ENCODE measurements around the gene TRIM59.
A peak's percentile ranks its signal among the peaks of the same experiment; 100 is the strongest.

The TRIM59 gene

DNA sequence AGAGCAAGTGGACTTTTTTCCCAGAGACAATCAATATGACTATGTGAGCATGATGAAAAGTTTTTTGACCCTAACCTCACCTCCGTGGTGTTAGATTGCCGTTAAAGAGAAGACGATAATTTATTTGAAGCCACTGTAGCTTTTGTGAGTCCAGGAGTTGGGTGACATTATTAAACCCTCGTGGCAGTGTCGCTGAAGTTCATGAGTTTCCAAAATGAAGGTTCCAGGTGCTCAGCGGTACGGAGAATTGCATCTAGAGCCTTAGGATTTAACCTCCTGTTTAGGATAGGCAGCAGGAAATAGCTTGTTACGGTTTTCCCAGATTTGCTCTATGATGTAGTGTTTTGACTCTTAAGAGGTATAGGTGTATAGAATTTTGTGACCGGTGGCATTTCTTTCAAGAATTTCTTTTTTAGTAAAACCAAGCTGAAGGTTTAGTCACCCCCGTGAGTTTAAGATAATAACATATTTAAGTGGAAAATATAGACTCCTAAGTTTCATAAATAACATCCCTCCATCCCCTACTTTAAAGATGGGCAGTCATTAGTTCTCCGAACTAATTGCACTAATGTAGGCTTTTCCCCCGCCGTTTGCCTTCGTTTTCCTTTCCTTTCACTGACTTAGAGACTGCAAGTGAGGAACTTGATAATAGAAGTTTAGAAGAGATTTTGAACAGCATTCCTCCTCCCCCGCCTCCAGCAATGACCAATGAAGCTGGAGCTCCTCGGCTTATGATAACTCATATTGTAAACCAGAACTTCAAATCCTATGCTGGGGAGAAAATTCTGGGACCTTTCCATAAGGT lies 48.1 kb downstream of the TRIM59 start:
- Histone ChIP-seq H3K4me3 (ENCODE audit: control insufficient read depth in 1 of 7, extremely low read depth in 1 of 7, insufficient read depth in 4 of 7, low read depth in 2 of 7, low read length in 6 of 7) (peak overlapping the region in 6 of 7 experiments; percentile 88 to 99 (median 98)), H3K27ac (ENCODE audit: insufficient read depth in 1 of 2, low read depth in 1 of 2, low read length in 2 of 2, poor library complexity in 1 of 2, severe bottlenecking in 2 of 2) (peak overlapping the region; percentile 86 to 95), H3K4me1 (ENCODE audit: control extremely low read depth in 1 of 4, control insufficient read depth in 4 of 4, insufficient read depth in 4 of 4, low read length in 3 of 4) (peaks cover 26 to 54% (median 37%) of the 10 kb centered on the region in 4 experiments), H3K36me3 (ENCODE audit: control insufficient read depth in 4 of 4, insufficient read depth in 4 of 4, low read length in 3 of 4) (peaks cover 0 to 23% (median 3%) of the 10 kb centered on the region in 4 experiments), H3K27me3 (replicated peaks in 2 of 5; ENCODE audit: control insufficient read depth in 4 of 5, insufficient read depth in 5 of 5, low read length in 4 of 5) (no peaks in the 10 kb centered on the region), H3K9me3 (ENCODE audit: control extremely low read depth in 1 of 5, control insufficient read depth in 4 of 5, insufficient read depth in 2 of 5, low read depth in 1 of 5, low read length in 4 of 5) (no peaks in the 10 kb centered on the region)
- WGBS (ENCODE audit: insufficient coverage) = 5% methylated on average over 8 of the region's 16 CpGs
- POLR2A ChIA-PET = no interaction called here
- peak; percentile 40 to 64 (median 56) for DNase-seq
- CTCF ChIA-PET = interaction anchor here (1.6 to 4.6 kb wide), 2 partner anchors 11 to 14 kb away, joined by 3 to 22 read pairs; no protein-coding TSS in a partner anchor

- H3K9me3 ChIP-seq (ENCODE audit: control extremely low read depth in 1 of 5, control insufficient read depth in 4 of 5, insufficient read depth in 2 of 5, low read depth in 1 of 5, low read length in 4 of 5) = no peaks in the 10 kb centered on the region
- H3K4me1 ChIP-seq (ENCODE audit: control extremely low read depth in 1 of 4, control insufficient read depth in 4 of 4, insufficient read depth in 4 of 4, low read length in 3 of 4) = peaks cover 26 to 52% (median 37%) of the 10 kb centered on the region in 4 experiments
- H3K27me3 ChIP-seq (replicated peaks in 2 of 5; ENCODE audit: control insufficient read depth in 4 of 5, insufficient read depth in 5 of 5, low read length in 4 of 5) = no peaks in the 10 kb centered on the region
- H3K36me3 ChIP-seq (ENCODE audit: control insufficient read depth in 4 of 4, insufficient read depth in 4 of 4, low read length in 3 of 4) = peaks cover 0 to 16% (median 1%) of the 10 kb centered on the region in 4 experiments
- DNase-seq = no peak
- ChIA-PET POLR2A (no interaction called here), CTCF (interaction anchor here (1.6 to 4.6 kb wide), 2 partner anchors 12 to 15 kb away, joined by 3 to 22 read pairs; no protein-coding TSS in a partner anchor)
- peak overlapping the region; percentile 86 to 95 for H3K27ac ChIP-seq (ENCODE audit: insufficient read depth in 1 of 2, low read depth in 1 of 2, low read length in 2 of 2, poor library complexity in 1 of 2, severe bottlenecking in 2 of 2)
- peak overlapping the region; percentile 88 to 99 (median 98) for H3K4me3 ChIP-seq (ENCODE audit: control insufficient read depth in 1 of 7, extremely low read depth in 1 of 7, insufficient read depth in 4 of 7, low read depth in 2 of 7, low read length in 6 of 7)
- under 1% methylated on average over 44 of the region's 51 CpGs for WGBS (ENCODE audit: insufficient coverage)
Observed at GRCh38 chr3:160400702-160401150, 48.9 kb downstream of the TRIM59 start.

DNA sequence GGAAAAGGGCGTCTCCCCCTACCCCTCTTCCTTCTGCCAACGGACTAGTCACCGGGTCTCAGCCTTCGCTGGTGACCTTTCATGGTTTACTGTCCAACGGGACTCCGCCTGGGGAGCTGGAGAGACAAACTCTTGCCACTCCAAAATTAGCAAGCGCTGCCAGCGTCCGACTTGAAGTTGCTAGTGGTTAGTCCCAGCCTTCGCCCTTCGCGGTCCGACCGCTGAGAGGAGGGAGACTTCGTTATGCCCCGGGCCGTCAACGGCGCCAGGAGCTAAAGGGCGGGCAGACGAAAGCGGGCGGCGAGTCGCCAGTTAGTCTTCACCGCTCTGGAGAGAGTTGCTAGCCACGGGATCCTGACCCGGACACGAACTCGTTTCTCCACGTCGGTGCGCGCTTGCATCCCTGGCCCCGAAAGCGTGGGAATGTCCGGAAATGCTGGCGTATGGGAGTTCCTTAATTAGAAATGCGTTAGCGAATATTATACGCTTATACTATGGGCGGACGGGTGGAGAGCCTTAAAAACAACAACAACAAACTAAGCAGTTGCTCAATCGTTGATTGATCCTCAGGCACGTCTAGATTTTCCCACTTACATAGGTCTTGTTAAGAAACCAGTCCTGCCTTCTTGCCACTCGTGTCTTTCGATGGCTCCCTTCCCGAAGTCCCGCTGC lies 49.4 kb downstream of the TRIM59 start:
- DNase-seq = peak in 2 of 3 donors; percentile 38 to 51
- under 1% methylated on average over 34 of the region's 49 CpGs for WGBS (ENCODE audit: insufficient coverage)
- no peaks in the 10 kb centered on the region for H3K27me3 ChIP-seq (replicated peaks in 2 of 5; ENCODE audit: control insufficient read depth in 4 of 5, insufficient read depth in 5 of 5, low read length in 4 of 5)
- no peaks in the 10 kb centered on the region for H3K9me3 ChIP-seq (ENCODE audit: control extremely low read depth in 1 of 5, control insufficient read depth in 4 of 5, insufficient read depth in 2 of 5, low read depth in 1 of 5, low read length in 4 of 5)
- H3K27ac ChIP-seq (ENCODE audit: insufficient read depth in 1 of 2, low read depth in 1 of 2, low read length in 2 of 2, poor library complexity in 1 of 2, severe bottlenecking in 2 of 2) = peak overlapping the region; percentile 86 to 95
- H3K4me1 ChIP-seq (ENCODE audit: control extremely low read depth in 1 of 4, control insufficient read depth in 4 of 4, insufficient read depth in 4 of 4, low read length in 3 of 4) = peaks cover 24 to 51% (median 39%) of the 10 kb centered on the region in 4 experiments
- CTCF ChIA-PET = interaction anchor here (1.0 kb wide), 1 partner anchor 13 kb away, joined by 3 read pairs; no protein-coding TSS in a partner anchor
- peak overlapping the region; percentile 88 to 99 (median 98) for H3K4me3 ChIP-seq (ENCODE audit: control insufficient read depth in 1 of 7, extremely low read depth in 1 of 7, insufficient read depth in 4 of 7, low read depth in 2 of 7, low read length in 6 of 7)
- POLR2A ChIA-PET = interaction anchor here (0.9 kb wide), 1 partner anchor 10 kb away, joined by 4 read pairs; no protein-coding TSS in a partner anchor
- H3K36me3 ChIP-seq (ENCODE audit: control insufficient read depth in 4 of 4, insufficient read depth in 4 of 4, low read length in 3 of 4) = peaks cover 0 to 11% (median 1%) of the 10 kb centered on the region in 4 experiments

DNA sequence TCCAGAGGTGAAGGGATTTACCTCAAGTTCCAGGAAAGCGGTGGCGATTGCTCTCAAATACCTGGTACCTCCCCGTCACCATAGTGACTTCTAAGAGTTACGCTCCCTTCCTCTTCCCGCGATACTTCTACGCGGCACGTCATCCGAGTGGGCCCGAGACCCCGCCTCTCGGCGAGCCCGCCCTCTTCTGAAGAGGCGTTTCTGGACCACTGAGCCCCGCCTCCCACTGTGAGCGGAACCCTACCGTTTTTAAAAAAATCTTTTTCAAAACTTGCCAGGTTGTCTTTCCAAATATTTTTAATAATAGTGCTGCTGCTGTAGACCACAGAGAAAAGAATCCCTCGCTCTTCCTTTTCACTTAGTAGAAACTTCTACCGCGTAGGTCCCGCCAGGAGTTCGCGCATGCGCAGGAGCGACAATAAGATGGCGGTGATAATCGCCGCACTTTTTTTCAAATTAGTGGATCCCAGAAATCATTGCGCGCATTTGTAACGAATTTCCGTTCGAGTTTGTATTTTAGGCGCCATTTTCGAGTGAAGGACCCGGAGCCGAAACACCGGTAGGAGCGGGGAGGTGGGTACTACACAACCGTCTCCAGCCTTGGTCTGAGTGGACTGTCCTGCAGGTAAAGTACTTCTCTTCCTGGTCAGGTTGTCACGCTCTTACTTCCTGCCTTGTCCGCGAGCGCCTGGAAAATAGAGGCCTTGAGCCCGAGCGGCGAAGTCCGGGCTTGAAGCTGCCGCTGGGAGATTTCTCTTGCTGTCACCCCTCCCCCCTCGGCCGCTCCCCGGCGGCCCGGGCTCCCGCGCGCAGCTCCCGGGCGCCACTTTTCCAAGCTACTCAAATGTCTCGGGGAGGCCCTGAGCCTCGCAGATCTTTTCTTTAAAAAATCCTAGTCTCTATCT lies 50.2 kb downstream of the TRIM59 start, which contains the start of the genes IFT80 and SMC4:
IFT80 (minus strand) TSS at position 101 of the 905 bp plus-strand sequence. CDS start 14,625 bp downstream, outside the sequence.
SMC4 (plus strand) TSS at position 526 of the 905 bp plus-strand sequence. CDS start 1,177 bp downstream, outside the sequence.
- POLR2A ChIA-PET = interaction anchor here (0.9 kb wide), 1 partner anchor 10 kb away, joined by 4 read pairs; no protein-coding TSS in a partner anchor
- CTCF ChIA-PET = interaction anchor here (1.0 kb wide), 1 partner anchor 14 kb away, joined by 3 read pairs; no protein-coding TSS in a partner anchor
- no peaks in the 10 kb centered on the region for H3K9me3 ChIP-seq (ENCODE audit: control extremely low read depth in 1 of 5, control insufficient read depth in 4 of 5, insufficient read depth in 2 of 5, low read depth in 1 of 5, low read length in 4 of 5)
- peak within 1 kb of the TSS; percentile 86 to 95 for H3K27ac ChIP-seq (ENCODE audit: insufficient read depth in 1 of 2, low read depth in 1 of 2, low read length in 2 of 2, poor library complexity in 1 of 2, severe bottlenecking in 2 of 2)
- 0% methylated on average over 45 of the region's 63 CpGs for WGBS (ENCODE audit: insufficient coverage)
- DNase-seq = peak; percentile 96 to 98 (median 97)
- peaks cover 22 to 48% (median 36%) of the 10 kb centered on the region in 4 experiments for H3K4me1 ChIP-seq (ENCODE audit: control extremely low read depth in 1 of 4, control insufficient read depth in 4 of 4, insufficient read depth in 4 of 4, low read length in 3 of 4)
- H3K27me3 ChIP-seq (replicated peaks in 2 of 5; ENCODE audit: control insufficient read depth in 4 of 5, insufficient read depth in 5 of 5, low read length in 4 of 5) = no peaks in the 10 kb centered on the region
- H3K36me3 ChIP-seq (ENCODE audit: control insufficient read depth in 4 of 4, insufficient read depth in 4 of 4, low read length in 3 of 4) = peaks cover 0 to 7% (median 0%) of the 10 kb centered on the region in 4 experiments
- H3K4me3 ChIP-seq (ENCODE audit: control insufficient read depth in 1 of 7, extremely low read depth in 1 of 7, insufficient read depth in 4 of 7, low read depth in 2 of 7, low read length in 6 of 7) = peak within 1 kb of the TSS; percentile 88 to 99 (median 98)

DNA sequence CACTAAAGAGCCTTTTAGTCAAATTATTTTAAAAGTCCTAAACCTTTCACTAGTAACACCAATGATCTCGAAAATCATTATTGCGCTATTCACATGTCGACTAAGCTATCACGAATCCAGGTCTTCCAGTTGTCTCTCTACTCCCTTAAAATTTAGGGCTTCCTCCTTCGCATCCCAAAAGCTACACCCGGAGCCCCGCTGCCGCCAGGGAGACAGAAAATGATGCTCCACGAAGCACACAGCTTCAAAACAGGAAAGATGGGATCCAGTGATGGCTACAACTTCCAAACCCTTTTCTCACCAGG lies 50.8 kb downstream of the TRIM59 start:
- Histone ChIP-seq H3K27me3 (replicated peaks in 2 of 5; ENCODE audit: control insufficient read depth in 4 of 5, insufficient read depth in 5 of 5, low read length in 4 of 5) (no peaks in the 10 kb centered on the region), H3K4me3 (ENCODE audit: control insufficient read depth in 1 of 7, extremely low read depth in 1 of 7, insufficient read depth in 4 of 7, low read depth in 2 of 7, low read length in 6 of 7) (peak overlapping the region; percentile 88 to 99 (median 98)), H3K27ac (ENCODE audit: insufficient read depth in 1 of 2, low read depth in 1 of 2, low read length in 2 of 2, poor library complexity in 1 of 2, severe bottlenecking in 2 of 2) (peak overlapping the region; percentile 86 to 95), H3K36me3 (ENCODE audit: control insufficient read depth in 4 of 4, insufficient read depth in 4 of 4, low read length in 3 of 4) (peaks cover 0 to 2% (median 0%) of the 10 kb centered on the region in 4 experiments), H3K9me3 (ENCODE audit: control extremely low read depth in 1 of 5, control insufficient read depth in 4 of 5, insufficient read depth in 2 of 5, low read depth in 1 of 5, low read length in 4 of 5) (no peaks in the 10 kb centered on the region), H3K4me1 (ENCODE audit: control extremely low read depth in 1 of 4, control insufficient read depth in 4 of 4, insufficient read depth in 4 of 4, low read length in 3 of 4) (peaks cover 16 to 42% (median 31%) of the 10 kb centered on the region in 4 experiments)
- DNase-seq = no peak
- CTCF ChIA-PET = no interaction called here
- POLR2A ChIA-PET = no interaction called here
- 2% methylated on average over 8 of the region's 9 CpGs for WGBS (ENCODE audit: insufficient coverage)

DNA sequence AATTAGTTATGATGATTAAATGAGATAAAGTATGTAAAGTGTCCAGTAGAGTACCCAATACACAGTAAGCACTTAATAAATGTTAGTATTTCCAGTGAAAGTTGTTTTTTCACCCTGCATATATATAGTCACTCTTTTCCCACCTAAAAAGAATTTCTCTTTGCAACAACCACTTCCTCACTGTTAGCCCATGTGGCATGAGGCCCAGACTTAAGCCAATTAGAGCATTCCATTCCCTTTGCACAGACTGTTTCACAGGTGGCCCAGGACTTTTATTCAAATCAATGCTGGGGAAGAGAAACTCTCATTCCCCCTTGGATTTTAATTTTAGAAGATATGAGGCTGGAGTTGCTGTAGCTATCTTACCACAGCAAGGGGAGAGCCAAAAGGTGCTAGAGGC lies 54.3 kb downstream of the TRIM59 start:
- H3K4me3 ChIP-seq (ENCODE audit: control insufficient read depth in 1 of 7, extremely low read depth in 1 of 7, insufficient read depth in 4 of 7, low read depth in 2 of 7, low read length in 6 of 7) = no peak overlapping the region
- peaks cover 0 to 2% (median 0%) of the 10 kb centered on the region in 4 experiments for H3K36me3 ChIP-seq (ENCODE audit: control insufficient read depth in 4 of 4, insufficient read depth in 4 of 4, low read length in 3 of 4)
- ChIA-PET CTCF (interaction anchor here (1.1 to 1.4 kb wide), 3 partner anchors 19 to 356 kb away, joined by 3 to 5 read pairs (median 3); partner anchors contain the start of gene C3orf80), POLR2A (interaction anchor here (0.7 kb wide), 1 partner anchor 534 kb away, joined by 4 read pairs; no protein-coding TSS in a partner anchor)
- H3K27me3 ChIP-seq (replicated peaks in 2 of 5; ENCODE audit: control insufficient read depth in 4 of 5, insufficient read depth in 5 of 5, low read length in 4 of 5) = no peaks in the 10 kb centered on the region
- H3K4me1 ChIP-seq (ENCODE audit: control extremely low read depth in 1 of 4, control insufficient read depth in 4 of 4, insufficient read depth in 4 of 4, low read length in 3 of 4) = peaks cover 4 to 16% (median 10%) of the 10 kb centered on the region in 4 experiments
- no peak for DNase-seq
- H3K9me3 ChIP-seq (ENCODE audit: control extremely low read depth in 1 of 5, control insufficient read depth in 4 of 5, insufficient read depth in 2 of 5, low read depth in 1 of 5, low read length in 4 of 5) = no peaks in the 10 kb centered on the region
- H3K27ac ChIP-seq (ENCODE audit: insufficient read depth in 1 of 2, low read depth in 1 of 2, low read length in 2 of 2, poor library complexity in 1 of 2, severe bottlenecking in 2 of 2) = no peak overlapping the region

Data from common myeloid progenitor, CD34-positive (primary cell).